HepG2 (cell line): Measurements from ENCODE around the gene DDRGK1. TPM values are rescaled to one million over a fixed set of nuclear protein-coding genes. Genes with fewer than 3 reads are reported as not detected.

Experiments
- EED ChIP-seq: sonication (generic); formaldehyde crosslinking; IDR thresholded peaks from 2 replicates; pipeline ENCODE4 v1.5.0; 2020; ENCODE audit warnings: mild to moderate bottlenecking, missing genetic modification reagents
- ETV6 ChIP-seq: sonication (generic); formaldehyde crosslinking; conservative IDR thresholded peaks from 2 replicates; pipeline ENCODE4 v1.4.0; 2020; ENCODE audit warnings: missing genetic modification reagents
- GZF1 ChIP-seq: sonication (generic); formaldehyde crosslinking; IDR thresholded peaks from 2 replicates; pipeline ENCODE4 v1.5.1; 2020; ENCODE audit warnings: mild to moderate bottlenecking, missing genetic modification reagents
- MLX ChIP-seq: IDR thresholded peaks from 2 replicates; pipeline ENCODE4 v1.6.1; 2016
- MYNN ChIP-seq: sonication (generic); formaldehyde crosslinking; IDR thresholded peaks from 2 replicates; pipeline ENCODE4 v1.4.0; 2020; ENCODE audit warnings: mild to moderate bottlenecking, low read depth, missing genetic modification reagents
- NFKBIZ ChIP-seq: IDR thresholded peaks from 2 replicates; pipeline ENCODE4 v1.6.1; 2018; ENCODE audit warnings: missing genetic modification reagents, missing compliant biosample characterization
- NONO ChIP-seq, 2 experiments: fragments of 450-650 bp in 1 of 2; sonication (generic) in 1 of 2; formaldehyde crosslinking in 1 of 2; IDR thresholded peaks in 1 of 2; conservative IDR thresholded peaks in 1 of 2; 2 replicates each; pipeline versions ENCODE4 v1.6.1 to v1.8.0; 2017 to 2022; ENCODE audit warnings: mild to moderate bottlenecking in 1 of 2, missing genetic modification reagents in 1 of 2, moderate library complexity in 1 of 2
- NPAS2 ChIP-seq: sonication (generic); formaldehyde crosslinking; IDR thresholded peaks from 2 replicates; pipeline ENCODE4 v1.8.0; 2022; ENCODE audit warnings: mild to moderate bottlenecking, missing genetic modification reagents, borderline replicate concordance
- SAFB2 ChIP-seq: sonication (generic); formaldehyde crosslinking; IDR thresholded peaks from 2 replicates; pipeline ENCODE4 v1.5.1; 2020; ENCODE audit warnings: missing genetic modification reagents, low read depth, mild to moderate bottlenecking, borderline replicate concordance
- SNAI1 ChIP-seq: sonication (generic); formaldehyde crosslinking; IDR thresholded peaks from 2 replicates; pipeline ENCODE4 v1.5.0; 2020; ENCODE audit warnings: mild to moderate bottlenecking, missing genetic modification reagents, borderline replicate concordance
- SOX5 ChIP-seq: IDR thresholded peaks from 2 replicates; pipeline ENCODE4 v1.6.1; 2016; ENCODE audit warnings: borderline replicate concordance
- STAT5B ChIP-seq: sonication (generic); formaldehyde crosslinking; IDR thresholded peaks from 2 replicates; pipeline ENCODE4 v1.4.0; 2020; ENCODE audit warnings: missing genetic modification reagents
- ZNF614 ChIP-seq: IDR thresholded peaks from 2 replicates; pipeline ENCODE4 v1.6.1; 2018; ENCODE audit warnings: missing biosample characterization, missing genetic modification reagents, inconsistent platforms, borderline replicate concordance
- ZNF709 ChIP-seq: sonication (generic); formaldehyde crosslinking; IDR thresholded peaks from 2 replicates; pipeline ENCODE4 v1.5.0; 2020; ENCODE audit warnings: mild to moderate bottlenecking, missing genetic modification reagents
- ZSCAN12 ChIP-seq: sonication (generic); formaldehyde crosslinking; IDR thresholded peaks from 2 replicates; pipeline ENCODE4 v1.9.0; 2021; ENCODE audit warnings: mild to moderate bottlenecking, missing genetic modification reagents
- ZSCAN31 ChIP-seq: sonication (generic); formaldehyde crosslinking; IDR thresholded peaks from 2 replicates; pipeline ENCODE4 v1.5.0; 2020; ENCODE audit warnings: low read depth, mild to moderate bottlenecking, missing genetic modification reagents
- polyA plus RNA-seq, 8 experiments: library from polyadenylated mRNA; depleted of rRNA in 3 of 8; stranded (reverse) in 7 of 8; unstranded in 1 of 8; fragments of >200 nt; fragmentation: Illumina TruSeq in 4 of 8; extraction: Trizol in 4 of 8; gene quantifications; 2 replicates each; pipeline versions ENCODE4 v1.2.1 to v1.2.3, GENCODE V29; 2011 to 2016; ENCODE audit warnings: low read depth in 4 of 8, missing spikeins in 1 of 8, mixed read lengths in 1 of 8; ENCODE audit not compliant: insufficient read depth in 1 of 8
- total RNA-seq, 5 experiments: library from RNA; depleted of rRNA; stranded (reverse); fragments of >200 nt; fragmentation: Illumina TruSeq; extraction: Trizol; gene quantifications; 2 replicates each; pipeline ENCODE4 v1.2.3, GENCODE V29; 2016; ENCODE audit warnings: low read depth in 1 of 5
- TF ChIP-seq, protein P1 (sequence below): sonication (generic); formaldehyde crosslinking; IDR thresholded peaks from 2 replicates; pipeline ENCODE4 v1.8.1; 2023; ENCODE audit warnings: mild to moderate bottlenecking, moderate library complexity, missing genetic modification reagents
- TF ChIP-seq, protein P2 (sequence below): sonication (generic); formaldehyde crosslinking; IDR thresholded peaks from 2 replicates; pipeline ENCODE4 v1.8.0; 2023; ENCODE audit warnings: mild to moderate bottlenecking, missing genetic modification reagents
- TF ChIP-seq, protein P3 (sequence below): sonication (generic); formaldehyde crosslinking; IDR thresholded peaks from 2 replicates; pipeline ENCODE4 v1.4.0; 2020; ENCODE audit warnings: low read depth, mild to moderate bottlenecking, missing genetic modification reagents
- TF ChIP-seq, protein P4 (sequence below): sonication (generic); formaldehyde crosslinking; IDR thresholded peaks from 2 replicates; pipeline ENCODE4 v1.5.1; 2020; ENCODE audit warnings: mild to moderate bottlenecking, missing genetic modification reagents, moderate library complexity
- TF ChIP-seq, protein P5 (sequence below): IDR thresholded peaks from 2 replicates; pipeline ENCODE4 v1.6.1; 2018; ENCODE audit warnings: missing genetic modification reagents, mild to moderate bottlenecking, missing compliant biosample characterization

The DDRGK1 gene
- total and polyA plus RNA-seq, 2 of the 13 experiments (the other 11 are each of a cell fraction or from before 2014, with no cell fraction given), result 96.7 to 149 TPM

- TF ChIP-seq SOX5 (CRISPR knock-in tag) (0 out of 2 replicates have a peak, but pooled peaks have one; percentile 12), ZNF709 (CRISPR knock-in tag) (no peak), ETV6 (CRISPR knock-in tag) (no peak), SAFB2 (CRISPR knock-in tag) (0 out of 2 replicates have a peak, but pooled peaks have one; percentile 51), NPAS2 (CRISPR knock-in tag) (no peak), MYNN (0 out of 2 replicates have a peak, but pooled peaks have one; percentile 29), GZF1 (CRISPR knock-in tag) (no peak), SNAI1 (CRISPR knock-in tag) (no peak), STAT5B (CRISPR knock-in tag) (no peak), ZNF614 (0 out of 2 replicates have a peak, but pooled peaks have one; percentile 28), MLX (CRISPR knock-in tag) (no peak), ZSCAN31 (CRISPR knock-in tag) (0 out of 2 replicates have a peak, but pooled peaks have one; percentile 61), NFKBIZ (CRISPR knock-in tag) (no peak), NONO (IDR thresholded peaks at IDR 0.05) (no peak), NONO (CRISPR knock-in tag; conservative IDR thresholded peaks at IDR 0.05) (no peak), EED (peak; percentile 85; the same call in 1 of the 2 replicates), ZSCAN12 (CRISPR knock-in tag) (0 out of 2 replicates have a peak, but pooled peaks have one; percentile 63)
- TF ChIP-seq, protein P1, sequence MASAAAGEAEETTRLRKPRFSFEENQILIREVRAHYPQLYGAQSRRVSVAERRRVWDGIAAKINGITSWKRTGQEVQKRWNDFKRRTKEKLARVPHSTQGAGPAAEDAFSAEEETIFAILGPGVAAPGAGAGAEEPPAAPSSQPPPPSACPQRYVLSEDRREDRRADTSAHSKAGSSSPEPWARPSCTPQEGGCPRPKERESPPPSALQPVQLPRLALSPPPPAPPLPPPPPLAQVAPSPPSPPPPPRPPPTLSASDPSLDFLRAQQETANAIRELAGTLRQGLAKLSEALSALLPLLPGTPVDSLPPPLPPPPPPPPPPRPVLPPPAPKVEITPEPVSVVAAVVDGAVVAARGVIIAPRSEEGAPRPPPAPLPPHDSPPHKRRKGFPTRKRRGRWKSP, result 0 out of 2 replicates have a peak, but pooled peaks have one; percentile 16
- TF ChIP-seq, protein P2, sequence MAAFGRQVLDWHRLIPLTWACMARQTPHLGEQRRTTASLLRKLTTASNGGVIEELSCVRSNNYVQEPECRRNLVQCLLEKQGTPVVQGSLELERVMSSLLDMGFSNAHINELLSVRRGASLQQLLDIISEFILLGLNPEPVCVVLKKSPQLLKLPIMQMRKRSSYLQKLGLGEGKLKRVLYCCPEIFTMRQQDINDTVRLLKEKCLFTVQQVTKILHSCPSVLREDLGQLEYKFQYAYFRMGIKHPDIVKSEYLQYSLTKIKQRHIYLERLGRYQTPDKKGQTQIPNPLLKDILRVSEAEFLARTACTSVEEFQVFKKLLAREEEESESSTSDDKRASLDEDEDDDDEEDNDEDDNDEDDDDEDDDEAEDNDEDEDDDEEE (CRISPR knock-in tag), result peak; percentile 42; the same call in 1 of the 2 replicates
- TF ChIP-seq, protein P3, sequence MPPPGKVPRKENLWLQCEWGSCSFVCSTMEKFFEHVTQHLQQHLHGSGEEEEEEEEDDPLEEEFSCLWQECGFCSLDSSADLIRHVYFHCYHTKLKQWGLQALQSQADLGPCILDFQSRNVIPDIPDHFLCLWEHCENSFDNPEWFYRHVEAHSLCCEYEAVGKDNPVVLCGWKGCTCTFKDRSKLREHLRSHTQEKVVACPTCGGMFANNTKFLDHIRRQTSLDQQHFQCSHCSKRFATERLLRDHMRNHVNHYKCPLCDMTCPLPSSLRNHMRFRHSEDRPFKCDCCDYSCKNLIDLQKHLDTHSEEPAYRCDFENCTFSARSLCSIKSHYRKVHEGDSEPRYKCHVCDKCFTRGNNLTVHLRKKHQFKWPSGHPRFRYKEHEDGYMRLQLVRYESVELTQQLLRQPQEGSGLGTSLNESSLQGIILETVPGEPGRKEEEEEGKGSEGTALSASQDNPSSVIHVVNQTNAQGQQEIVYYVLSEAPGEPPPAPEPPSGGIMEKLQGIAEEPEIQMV (CRISPR knock-in tag), result no peak
- TF ChIP-seq, protein P4, sequence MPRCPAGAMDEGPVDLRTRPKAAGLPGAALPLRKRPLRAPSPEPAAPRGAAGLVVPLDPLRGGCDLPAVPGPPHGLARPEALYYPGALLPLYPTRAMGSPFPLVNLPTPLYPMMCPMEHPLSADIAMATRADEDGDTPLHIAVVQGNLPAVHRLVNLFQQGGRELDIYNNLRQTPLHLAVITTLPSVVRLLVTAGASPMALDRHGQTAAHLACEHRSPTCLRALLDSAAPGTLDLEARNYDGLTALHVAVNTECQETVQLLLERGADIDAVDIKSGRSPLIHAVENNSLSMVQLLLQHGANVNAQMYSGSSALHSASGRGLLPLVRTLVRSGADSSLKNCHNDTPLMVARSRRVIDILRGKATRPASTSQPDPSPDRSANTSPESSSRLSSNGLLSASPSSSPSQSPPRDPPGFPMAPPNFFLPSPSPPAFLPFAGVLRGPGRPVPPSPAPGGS (CRISPR knock-in tag), result 0 out of 2 replicates have a peak, but pooled peaks have one; percentile 48
- TF ChIP-seq, protein P5, sequence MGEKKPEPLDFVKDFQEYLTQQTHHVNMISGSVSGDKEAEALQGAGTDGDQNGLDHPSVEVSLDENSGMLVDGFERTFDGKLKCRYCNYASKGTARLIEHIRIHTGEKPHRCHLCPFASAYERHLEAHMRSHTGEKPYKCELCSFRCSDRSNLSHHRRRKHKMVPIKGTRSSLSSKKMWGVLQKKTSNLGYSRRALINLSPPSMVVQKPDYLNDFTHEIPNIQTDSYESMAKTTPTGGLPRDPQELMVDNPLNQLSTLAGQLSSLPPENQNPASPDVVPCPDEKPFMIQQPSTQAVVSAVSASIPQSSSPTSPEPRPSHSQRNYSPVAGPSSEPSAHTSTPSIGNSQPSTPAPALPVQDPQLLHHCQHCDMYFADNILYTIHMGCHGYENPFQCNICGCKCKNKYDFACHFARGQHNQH (CRISPR knock-in tag), result 0 out of 2 replicates have a peak, but pooled peaks have one; percentile 24
Observed at GRCh38 chr20:3248167-3248992, 43.9 kb upstream of the DDRGK1 start (continued).
